HepG2 (cell line): Measurements from ENCODE around the gene BDP1.
"Not testable (repeated sequence)": the region's sequence is repeated elsewhere in the genome, so short reads cannot be mapped to it uniquely, and the experiment has no call there.

Experiments used
- ESRRA ChIP-seq: sonication (generic); formaldehyde crosslinking; IDR thresholded peaks from 2 replicates; pipeline ENCODE4 v1.5.1; 2020; ENCODE audit warnings: mild to moderate bottlenecking, low read depth, missing genetic modification reagents
- KLF9 ChIP-seq: IDR thresholded peaks from 2 replicates; pipeline ENCODE4 v1.6.1; 2016; ENCODE audit warnings: low read depth
- TF ChIP-seq, protein P1 (sequence below): sonication (generic); formaldehyde crosslinking; IDR thresholded peaks from 2 replicates; pipeline ENCODE4 v1.4.0; 2020; ENCODE audit warnings: missing genetic modification reagents
- TF ChIP-seq, protein P2 (sequence below): sonication (generic); formaldehyde crosslinking; IDR thresholded peaks from 2 replicates; pipeline ENCODE4 v1.5.0; 2020; ENCODE audit warnings: mild to moderate bottlenecking, missing genetic modification reagents, moderate library complexity

DNA sequence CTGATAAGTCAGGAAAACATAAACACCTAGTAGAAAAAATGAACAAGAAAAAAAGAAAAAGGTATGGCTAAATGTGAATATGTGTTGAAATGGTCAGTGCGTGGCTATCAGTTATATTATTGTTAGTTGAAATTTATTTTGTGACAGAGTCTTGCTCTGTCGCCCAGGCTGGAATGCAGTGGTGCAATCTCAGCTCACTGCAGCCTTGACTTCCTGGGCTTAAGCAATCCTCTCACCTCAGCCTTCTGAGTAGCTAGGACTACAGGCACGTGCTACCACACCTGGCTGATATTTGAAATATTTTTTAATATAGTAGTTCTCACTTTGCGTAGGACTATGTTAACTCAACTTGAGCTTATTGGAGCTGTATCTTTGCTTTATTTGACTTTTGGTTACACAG, 38.8 kb downstream of the BDP1 start:
- TF ChIP-seq, protein P1, sequence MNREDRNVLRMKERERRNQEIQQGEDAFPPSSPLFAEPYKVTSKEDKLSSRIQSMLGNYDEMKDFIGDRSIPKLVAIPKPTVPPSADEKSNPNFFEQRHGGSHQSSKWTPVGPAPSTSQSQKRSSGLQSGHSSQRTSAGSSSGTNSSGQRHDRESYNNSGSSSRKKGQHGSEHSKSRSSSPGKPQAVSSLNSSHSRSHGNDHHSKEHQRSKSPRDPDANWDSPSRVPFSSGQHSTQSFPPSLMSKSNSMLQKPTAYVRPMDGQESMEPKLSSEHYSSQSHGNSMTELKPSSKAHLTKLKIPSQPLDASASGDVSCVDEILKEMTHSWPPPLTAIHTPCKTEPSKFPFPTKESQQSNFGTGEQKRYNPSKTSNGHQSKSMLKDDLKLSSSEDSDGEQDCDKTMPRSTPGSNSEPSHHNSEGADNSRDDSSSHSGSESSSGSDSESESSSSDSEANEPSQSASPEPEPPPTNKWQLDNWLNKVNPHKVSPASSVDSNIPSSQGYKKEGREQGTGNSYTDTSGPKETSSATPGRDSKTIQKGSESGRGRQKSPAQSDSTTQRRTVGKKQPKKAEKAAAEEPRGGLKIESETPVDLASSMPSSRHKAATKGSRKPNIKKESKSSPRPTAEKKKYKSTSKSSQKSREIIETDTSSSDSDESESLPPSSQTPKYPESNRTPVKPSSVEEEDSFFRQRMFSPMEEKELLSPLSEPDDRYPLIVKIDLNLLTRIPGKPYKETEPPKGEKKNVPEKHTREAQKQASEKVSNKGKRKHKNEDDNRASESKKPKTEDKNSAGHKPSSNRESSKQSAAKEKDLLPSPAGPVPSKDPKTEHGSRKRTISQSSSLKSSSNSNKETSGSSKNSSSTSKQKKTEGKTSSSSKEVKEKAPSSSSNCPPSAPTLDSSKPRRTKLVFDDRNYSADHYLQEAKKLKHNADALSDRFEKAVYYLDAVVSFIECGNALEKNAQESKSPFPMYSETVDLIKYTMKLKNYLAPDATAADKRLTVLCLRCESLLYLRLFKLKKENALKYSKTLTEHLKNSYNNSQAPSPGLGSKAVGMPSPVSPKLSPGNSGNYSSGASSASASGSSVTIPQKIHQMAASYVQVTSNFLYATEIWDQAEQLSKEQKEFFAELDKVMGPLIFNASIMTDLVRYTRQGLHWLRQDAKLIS, result not testable (repeated sequence)
- not testable (repeated sequence) for TF ChIP-seq KLF9, ESRRA (CRISPR knock-in tag)
- TF ChIP-seq, protein P2, sequence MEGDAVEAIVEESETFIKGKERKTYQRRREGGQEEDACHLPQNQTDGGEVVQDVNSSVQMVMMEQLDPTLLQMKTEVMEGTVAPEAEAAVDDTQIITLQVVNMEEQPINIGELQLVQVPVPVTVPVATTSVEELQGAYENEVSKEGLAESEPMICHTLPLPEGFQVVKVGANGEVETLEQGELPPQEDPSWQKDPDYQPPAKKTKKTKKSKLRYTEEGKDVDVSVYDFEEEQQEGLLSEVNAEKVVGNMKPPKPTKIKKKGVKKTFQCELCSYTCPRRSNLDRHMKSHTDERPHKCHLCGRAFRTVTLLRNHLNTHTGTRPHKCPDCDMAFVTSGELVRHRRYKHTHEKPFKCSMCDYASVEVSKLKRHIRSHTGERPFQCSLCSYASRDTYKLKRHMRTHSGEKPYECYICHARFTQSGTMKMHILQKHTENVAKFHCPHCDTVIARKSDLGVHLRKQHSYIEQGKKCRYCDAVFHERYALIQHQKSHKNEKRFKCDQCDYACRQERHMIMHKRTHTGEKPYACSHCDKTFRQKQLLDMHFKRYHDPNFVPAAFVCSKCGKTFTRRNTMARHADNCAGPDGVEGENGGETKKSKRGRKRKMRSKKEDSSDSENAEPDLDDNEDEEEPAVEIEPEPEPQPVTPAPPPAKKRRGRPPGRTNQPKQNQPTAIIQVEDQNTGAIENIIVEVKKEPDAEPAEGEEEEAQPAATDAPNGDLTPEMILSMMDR (CRISPR knock-in tag), result not testable (repeated sequence)
